ENCODE data around the gene ANKFN1. TPM values are rescaled to one million over a fixed set of nuclear protein-coding genes. Genes with fewer than 3 reads are reported as not detected.

The ANKFN1 gene
- total RNA-seq, 2 donors from 2014 or later = 0.52 to 0.58 TPM

GRCh38 chr17:56358651-56359050 lies 205.4 kb downstream of the ANKFN1 start:
- intact Hi-C loops (cut with DNase I) = no loop called here
- DNase-seq = no peak

GRCh38 chr17:56359518-56359917 lies 206.2 kb downstream of the ANKFN1 start:
- no peak for TF ChIP-seq CTCF (IDR thresholded peaks at IDR 0.05)
- H3K9ac ChIP-seq (ENCODE audit: low read depth in 2 of 2, low read length in 2 of 2) = no peak overlapping the region
- no peaks in the 10 kb centered on the region for H3K9me3 ChIP-seq
- H3K27ac ChIP-seq = no peak overlapping the region
- intact Hi-C loops (cut with DNase I) = no loop called here
- DNase-seq = no peak
- no peaks in the 10 kb centered on the region for H3K36me3 ChIP-seq
- no peak overlapping the region for H3K4me3 ChIP-seq
- no peaks in the 10 kb centered on the region for H3K4me1 ChIP-seq
- no peaks in the 10 kb centered on the region for H3K27me3 ChIP-seq

More at GRCh38 chr17:56358651-56359050, 205.4 kb downstream of the ANKFN1 start:
- Histone ChIP-seq H3K27me3 (no peaks in the 10 kb centered on the region), H3K9ac (ENCODE audit: low read depth in 2 of 2, low read length in 2 of 2) (no peak overlapping the region), H3K36me3 (no peaks in the 10 kb centered on the region), H3K4me3 (no peak overlapping the region), H3K27ac (no peak overlapping the region), H3K4me1 (no peaks in the 10 kb centered on the region), H3K9me3 (no peaks in the 10 kb centered on the region)
- TF ChIP-seq CTCF (IDR thresholded peaks at IDR 0.05) = no peak

- TF ChIP-seq CTCF (IDR thresholded peaks at IDR 0.05) = no peak
- DNase-seq = no peak
- H3K36me3 ChIP-seq = no peaks in the 10 kb centered on the region
- H3K9ac ChIP-seq (ENCODE audit: low read depth in 2 of 2, low read length in 2 of 2) = no peak overlapping the region
- no peaks in the 10 kb centered on the region for H3K4me1 ChIP-seq
- intact Hi-C loops (cut with DNase I) = no loop called here
- no peak overlapping the region for H3K4me3 ChIP-seq
- H3K27me3 ChIP-seq = no peaks in the 10 kb centered on the region
- H3K9me3 ChIP-seq = no peaks in the 10 kb centered on the region
- no peak overlapping the region for H3K27ac ChIP-seq
Observed at GRCh38 chr17:56367366-56367765, 214.1 kb downstream of the ANKFN1 start.

DNA sequence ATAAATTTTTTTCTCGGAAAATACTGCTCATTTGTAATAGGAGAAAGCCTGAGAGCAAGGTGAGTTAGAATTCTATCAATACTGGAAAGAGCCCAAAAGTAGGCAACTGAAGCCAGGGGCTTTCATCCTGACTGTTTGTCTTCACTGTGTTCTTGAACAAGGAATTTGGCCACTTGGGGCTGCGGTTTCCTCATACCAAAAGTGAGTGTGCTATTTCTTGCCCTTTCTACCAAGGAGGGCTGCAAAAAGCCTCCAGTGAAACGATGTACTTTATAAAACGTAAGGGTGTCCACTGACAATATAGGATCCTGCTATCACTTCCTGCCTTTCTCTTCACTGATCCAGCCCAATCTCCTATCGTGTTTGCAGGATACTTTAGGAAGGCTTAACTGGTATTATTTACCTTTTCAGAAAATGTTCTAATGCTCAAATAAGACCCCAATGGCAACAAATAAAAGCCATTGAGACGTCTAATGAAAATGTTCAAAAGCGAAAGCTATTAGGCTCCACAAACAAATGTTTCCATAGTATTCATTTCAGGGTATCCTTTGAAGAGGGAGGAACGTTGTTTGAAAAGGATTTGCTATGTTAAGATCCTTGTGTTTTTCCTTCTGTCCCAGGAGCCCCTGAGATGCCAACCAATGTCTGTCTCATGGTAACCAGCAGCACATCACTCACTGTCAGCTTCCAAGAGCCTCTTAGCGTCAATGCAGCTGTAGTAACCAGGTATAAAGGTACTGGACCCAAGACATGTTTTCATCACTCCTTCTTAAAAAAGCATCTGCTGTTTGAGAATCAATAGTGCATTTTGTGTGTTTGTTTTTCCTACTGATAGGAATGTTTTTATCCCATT lies 220.9 kb downstream of the ANKFN1 start:
- intact Hi-C loops (cut with DNase I) = no loop called here
- Histone ChIP-seq H3K4me3 (no peak overlapping the region), H3K27ac (no peak overlapping the region), H3K9me3 (no peaks in the 10 kb centered on the region), H3K36me3 (no peaks in the 10 kb centered on the region), H3K9ac (ENCODE audit: low read depth in 2 of 2, low read length in 2 of 2) (no peak overlapping the region), H3K4me1 (no peaks in the 10 kb centered on the region), H3K27me3 (no peaks in the 10 kb centered on the region)
- DNase-seq = no peak
- no peak for TF ChIP-seq CTCF (IDR thresholded peaks at IDR 0.05)

GRCh38 chr17:56389356-56389755 lies 236.1 kb downstream of the ANKFN1 start:
- H3K27ac ChIP-seq = no peak overlapping the region
- H3K36me3 ChIP-seq = no peaks in the 10 kb centered on the region
- TF ChIP-seq CTCF (IDR thresholded peaks at IDR 0.05) = no peak
- H3K27me3 ChIP-seq = no peaks in the 10 kb centered on the region
- H3K9ac ChIP-seq (ENCODE audit: low read depth in 2 of 2, low read length in 2 of 2) = no peak overlapping the region
- H3K9me3 ChIP-seq = no peaks in the 10 kb centered on the region
- H3K4me3 ChIP-seq = no peak overlapping the region
- intact Hi-C loops (cut with DNase I) = no loop called here
- H3K4me1 ChIP-seq = no peaks in the 10 kb centered on the region
- DNase-seq = no peak
